Lower leg skin (tissue), 3 donors: Measurements from ENCODE around the gene DTWD2.

Experiments
- CTCF ChIP-seq, 3 donors: fragments of 450-650 bp; IDR thresholded peaks; one replicate each; pipeline ENCODE4 v1.5.1; 2016; ENCODE audit warnings: antibody characterized with exemption in 3 of 3, mild to moderate bottlenecking in 3 of 3, moderate library complexity in 2 of 3
- POLR2A ChIP-seq, 2 donors: fragments of 450-650 bp; IDR thresholded peaks; one replicate each; pipeline ENCODE4 v1.6.1; 2016 to 2017; ENCODE audit warnings: antibody characterized with exemption in 2 of 2, mild to moderate bottlenecking in 1 of 2, moderate library complexity in 1 of 2

GRCh38 chr5:118946138-118946800 is 42.1 kb downstream of the DTWD2 start:
- TF ChIP-seq CTCF (IDR thresholded peaks at IDR 0.05): no peak
- no peak for TF ChIP-seq POLR2A (IDR thresholded peaks at IDR 0.05)
